NT2/D1 (cell line): Measurements from ENCODE around the gene CCDC186.

Experiments
- SUZ12 ChIP-seq: IDR thresholded peaks from 2 replicates; pipeline ENCODE4 v1.6.1; 2011; ENCODE audit not compliant: insufficient read length, insufficient read depth; ENCODE audit errors: extremely low read depth
- YY1 ChIP-seq: IDR thresholded peaks from 2 replicates; pipeline ENCODE4 v1.6.1; 2011; ENCODE audit not compliant: insufficient read length, insufficient read depth
- ZNF274 ChIP-seq: IDR thresholded peaks from 2 replicates; pipeline ENCODE4 v1.6.1; 2011; ENCODE audit warnings: mild to moderate bottlenecking, low read depth, low read length

DNA sequence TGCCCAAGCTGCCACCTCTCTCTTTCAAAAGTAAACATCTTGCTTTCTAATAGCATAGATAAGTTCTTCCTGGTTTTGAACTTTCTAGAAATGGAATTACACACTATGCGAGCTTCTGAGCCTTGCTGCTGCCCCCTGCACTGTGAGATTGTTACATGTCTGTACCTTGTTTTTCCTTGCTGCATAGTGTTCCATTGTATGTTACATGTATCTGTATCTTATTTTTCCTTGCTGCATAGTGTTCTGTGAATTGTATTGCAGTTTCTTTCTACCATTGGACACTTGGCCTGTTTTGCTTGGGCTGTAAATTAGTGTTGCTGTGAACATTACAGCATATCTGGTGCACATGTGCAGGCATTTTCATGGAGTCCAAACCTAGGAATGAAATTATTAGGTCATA, 41.0 kb upstream of the CCDC186 start:
- no peak for TF ChIP-seq ZNF274
- TF ChIP-seq YY1, result no peak
- no peak for TF ChIP-seq SUZ12
